LNCAP (cell line): Measurements from ENCODE around the gene CFAP65.

ENCODE experiments used
- TF ChIP-seq, protein P1 (sequence below): fragments of 450-650 bp; IDR thresholded peaks from 2 replicates; pipeline ENCODE4 v1.5.1; 2017; ENCODE audit warnings: mild to moderate bottlenecking

The CFAP65 gene

DNA sequence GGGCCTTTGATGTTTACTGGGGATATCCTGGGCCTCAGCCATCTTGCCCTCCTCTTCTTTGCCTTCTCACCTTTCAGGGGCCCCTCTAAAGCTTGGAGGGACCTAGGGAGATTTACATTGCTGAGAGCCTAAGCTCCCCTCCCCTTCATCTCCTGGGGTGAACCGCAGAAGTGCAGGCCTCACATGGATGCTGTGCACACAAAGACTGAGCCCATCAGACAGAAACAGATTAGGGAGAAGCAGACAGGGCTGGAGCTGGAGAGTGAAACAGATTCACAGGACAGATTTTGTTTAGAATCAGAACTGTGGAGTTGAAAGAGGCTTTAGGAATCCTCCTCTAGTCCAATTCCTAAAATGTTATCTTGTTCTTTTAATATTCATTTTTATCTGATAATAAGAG, 85.3 kb downstream of the CFAP65 start:
- TF ChIP-seq, protein P1, sequence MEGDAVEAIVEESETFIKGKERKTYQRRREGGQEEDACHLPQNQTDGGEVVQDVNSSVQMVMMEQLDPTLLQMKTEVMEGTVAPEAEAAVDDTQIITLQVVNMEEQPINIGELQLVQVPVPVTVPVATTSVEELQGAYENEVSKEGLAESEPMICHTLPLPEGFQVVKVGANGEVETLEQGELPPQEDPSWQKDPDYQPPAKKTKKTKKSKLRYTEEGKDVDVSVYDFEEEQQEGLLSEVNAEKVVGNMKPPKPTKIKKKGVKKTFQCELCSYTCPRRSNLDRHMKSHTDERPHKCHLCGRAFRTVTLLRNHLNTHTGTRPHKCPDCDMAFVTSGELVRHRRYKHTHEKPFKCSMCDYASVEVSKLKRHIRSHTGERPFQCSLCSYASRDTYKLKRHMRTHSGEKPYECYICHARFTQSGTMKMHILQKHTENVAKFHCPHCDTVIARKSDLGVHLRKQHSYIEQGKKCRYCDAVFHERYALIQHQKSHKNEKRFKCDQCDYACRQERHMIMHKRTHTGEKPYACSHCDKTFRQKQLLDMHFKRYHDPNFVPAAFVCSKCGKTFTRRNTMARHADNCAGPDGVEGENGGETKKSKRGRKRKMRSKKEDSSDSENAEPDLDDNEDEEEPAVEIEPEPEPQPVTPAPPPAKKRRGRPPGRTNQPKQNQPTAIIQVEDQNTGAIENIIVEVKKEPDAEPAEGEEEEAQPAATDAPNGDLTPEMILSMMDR, result no peak

DNA sequence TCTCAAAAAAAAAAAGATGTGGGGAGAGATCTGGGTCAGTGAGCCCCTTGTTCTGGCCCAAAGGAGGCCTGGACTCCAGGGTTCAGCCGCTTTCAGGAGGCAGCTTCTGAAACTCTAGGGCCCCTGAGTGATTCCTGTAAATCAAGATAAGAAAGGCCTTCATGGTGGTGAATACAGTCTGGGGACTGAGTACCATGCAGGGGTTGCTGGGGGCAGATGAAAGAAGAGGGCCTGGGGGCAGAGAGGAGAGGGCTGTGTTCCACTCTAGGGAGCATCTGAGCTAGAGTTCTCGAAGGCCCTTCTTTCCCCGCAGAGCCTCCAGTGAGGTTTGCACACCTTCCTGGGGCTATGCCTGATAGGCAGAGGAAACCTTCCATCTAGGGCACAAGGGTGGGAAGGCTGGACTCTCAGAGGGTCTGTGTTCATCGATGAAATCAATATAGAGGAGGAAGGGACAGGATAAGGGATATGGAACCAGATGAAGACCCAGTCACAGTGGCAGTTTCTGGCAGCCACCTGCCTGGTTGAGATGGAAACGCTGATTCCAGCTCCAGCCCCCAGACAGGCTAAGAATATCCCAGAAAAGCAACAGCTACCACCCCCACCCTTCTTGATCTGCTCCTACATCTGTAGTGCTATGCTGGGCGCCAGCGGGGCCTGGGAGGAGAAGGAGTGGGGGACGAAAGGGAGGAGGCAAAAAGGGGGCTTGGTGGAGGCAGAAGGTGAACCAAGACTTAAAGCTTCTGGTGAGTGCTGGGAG, 86.6 kb downstream of the CFAP65 start:
- TF ChIP-seq, protein P1, result no peak

DNA sequence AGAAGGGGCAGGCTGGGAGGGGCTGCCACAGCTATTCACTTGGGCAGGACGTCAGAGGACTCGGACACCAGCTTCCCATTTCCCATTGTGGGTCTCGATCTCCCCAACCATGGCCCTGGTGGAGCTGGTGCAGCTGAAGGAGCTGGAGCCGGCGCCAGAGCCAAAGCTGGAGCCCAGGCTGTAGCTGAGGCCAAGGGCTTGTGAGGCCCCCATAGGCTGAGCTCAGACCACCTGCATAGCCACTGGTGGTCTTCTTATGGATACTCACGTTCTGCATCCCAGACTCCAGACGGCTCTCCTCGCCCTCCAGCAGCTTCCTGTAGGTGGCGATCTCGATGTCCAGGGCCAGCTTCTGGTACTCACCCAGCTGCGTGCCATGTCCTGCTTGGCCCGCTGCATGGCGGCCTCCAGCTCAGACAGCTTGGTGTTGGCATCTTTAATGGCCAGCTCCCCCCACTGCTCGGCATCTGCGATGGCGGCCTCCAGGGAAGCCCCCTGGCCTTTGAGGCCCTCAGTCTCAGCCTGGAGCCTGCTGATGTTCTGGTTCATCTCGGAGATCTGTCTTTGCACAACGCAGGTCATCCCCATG, 87.9 kb downstream of the CFAP65 start:
- TF ChIP-seq, protein P1, result no peak
